Osteoblast (primary cell): ENCODE measurements around the gene KLHL21. TPM values are rescaled to one million over a fixed set of nuclear protein-coding genes. Genes with fewer than 3 reads are reported as not detected.

Experiments
- DNase-seq: peaks from one replicate; pipeline ENCODE4 v3.0.0; 2011; ENCODE audit warnings: low spot score, mixed read lengths; ENCODE audit not compliant: insufficient read length; ENCODE audit errors: missing footprints
- H2AFZ ChIP-seq: 2 replicates; pipeline ENCODE4 v1.6.0; 2011; ENCODE audit warnings: mild to moderate bottlenecking, low read length
- H3K27ac ChIP-seq: 2 replicates; pipeline ENCODE4 v1.5.1; 2011; ENCODE audit warnings: mild to moderate bottlenecking, low read depth, low read length, moderate library complexity
- H3K27me3 ChIP-seq: 2 replicates; pipeline ENCODE4 v1.6.0; 2012; ENCODE audit warnings: mild to moderate bottlenecking, control low read depth, inconsistent platforms, low read length, moderate library complexity; ENCODE audit not compliant: insufficient read depth
- H3K36me3 ChIP-seq: 2 replicates; pipeline ENCODE4 v1.5.1; 2011; ENCODE audit warnings: mild to moderate bottlenecking, low read length, control low read depth, moderate library complexity; ENCODE audit not compliant: insufficient read depth
- H3K4me1 ChIP-seq: 2 replicates; pipeline ENCODE4 v1.5.1; 2011; ENCODE audit warnings: mild to moderate bottlenecking, low read length, control low read depth, moderate library complexity; ENCODE audit not compliant: insufficient read depth
- H3K4me2 ChIP-seq: 2 replicates; pipeline ENCODE4 v1.6.0; 2011; ENCODE audit warnings: mild to moderate bottlenecking, low read length; ENCODE audit not compliant: insufficient read depth
- H3K4me3 ChIP-seq: fragments of 200-600 bp; sonication (generic); 3 replicates; pipeline ENCODE4 v1.5.1; 2012; ENCODE audit warnings: mild to moderate bottlenecking, low read length, inconsistent platforms; ENCODE audit not compliant: insufficient read depth
- H3K79me2 ChIP-seq: 2 replicates; pipeline ENCODE4 v1.6.0; 2012; ENCODE audit warnings: mild to moderate bottlenecking, low read length, control low read depth, inconsistent platforms; ENCODE audit not compliant: insufficient read depth
- H3K9me3 ChIP-seq: 2 replicates; pipeline ENCODE4 v1.5.1; 2011; ENCODE audit warnings: low read depth, low read length, control low read depth
- H4K20me1 ChIP-seq: 2 replicates; pipeline ENCODE4 v1.6.0; 2012; ENCODE audit warnings: mild to moderate bottlenecking, low read length, control low read depth; ENCODE audit not compliant: insufficient read depth
- CTCF ChIP-seq: IDR thresholded peaks from 2 replicates; pipeline ENCODE4 v1.5.1; 2011; ENCODE audit warnings: mild to moderate bottlenecking, low read depth, low read length, moderate library complexity; ENCODE audit errors: extremely low read depth
- total RNA-seq: library from RNA; depleted of rRNA; stranded (reverse); fragments of >200 nt; gene quantifications from 2 replicates; pipeline ENCODE4 v1.2.3, GENCODE V29; 2012

The KLHL21 gene
- 76.3 and 86.1 TPM in 2 replicates for total RNA-seq

GRCh38 chr1:6602669-6603237, at the start of gene KLHL21:
KLHL21 (minus strand) TSS chr1:6602869; CDS start chr1:6602817, 52 bp downstream.
- H3K4me3 ChIP-seq = peak within 1 kb of the TSS; percentile 85
- peaks cover 16% of the 10 kb centered on the region for H3K36me3 ChIP-seq
- no peaks in the 10 kb centered on the region for H3K9me3 ChIP-seq
- peak within 1 kb of the TSS; percentile 80 for H2AFZ ChIP-seq
- peaks cover 45% of the 10 kb centered on the region for H3K79me2 ChIP-seq
- peaks cover 41% of the 10 kb centered on the region for H4K20me1 ChIP-seq
- peak; percentile 99 for DNase-seq
- H3K27me3 ChIP-seq = no peaks in the 10 kb centered on the region
- no peak for TF ChIP-seq CTCF
- H3K27ac ChIP-seq = peak within 1 kb of the TSS; percentile 99
- peak within 1 kb of the TSS; percentile 100 for H3K4me2 ChIP-seq
- H3K4me1 ChIP-seq = peaks cover 35% of the 10 kb centered on the region

- Histone ChIP-seq H3K4me1 (no peaks in the 10 kb centered on the region), H3K9me3 (no peaks in the 10 kb centered on the region), H3K36me3 (peaks cover 29% of the 10 kb centered on the region), H4K20me1 (no peaks in the 10 kb centered on the region), H3K4me3 (no peak overlapping the region), H3K27ac (no peak overlapping the region), H3K27me3 (no peaks in the 10 kb centered on the region), H3K79me2 (no peaks in the 10 kb centered on the region), H3K4me2 (no peak overlapping the region), H2AFZ (no peak overlapping the region)
- DNase-seq = no peak
- no peak for TF ChIP-seq CTCF
Observed at GRCh38 chr1:6651909-6652308, 49.2 kb upstream of the KLHL21 start.

- Histone ChIP-seq H2AFZ (no peak overlapping the region), H4K20me1 (peaks cover 3% of the 10 kb centered on the region), H3K27ac (no peak overlapping the region), H3K36me3 (peaks cover 30% of the 10 kb centered on the region), H3K79me2 (no peaks in the 10 kb centered on the region), H3K9me3 (no peaks in the 10 kb centered on the region), H3K4me1 (no peaks in the 10 kb centered on the region), H3K4me2 (no peak overlapping the region), H3K27me3 (no peaks in the 10 kb centered on the region), H3K4me3 (no peak overlapping the region)
- DNase-seq = no peak
- TF ChIP-seq CTCF = no peak
Observed at GRCh38 chr1:6648556-6648955, 45.9 kb upstream of the KLHL21 start.

- Histone ChIP-seq H3K79me2 (no peaks in the 10 kb centered on the region), H2AFZ (no peak overlapping the region), H3K4me3 (no peak overlapping the region), H3K4me1 (no peaks in the 10 kb centered on the region), H3K4me2 (no peak overlapping the region), H4K20me1 (peaks cover 3% of the 10 kb centered on the region), H3K9me3 (no peaks in the 10 kb centered on the region), H3K27me3 (no peaks in the 10 kb centered on the region), H3K36me3 (peaks cover 16% of the 10 kb centered on the region), H3K27ac (no peak overlapping the region)
- peak; percentile 89 for DNase-seq
- TF ChIP-seq CTCF = peak; percentile 63
Observed at GRCh38 chr1:6646499-6647148, 44.0 kb upstream of the KLHL21 start.
